Measurements from ENCODE around the gene HEXD.
A peak's percentile ranks its signal among the peaks of the same experiment; 100 is the strongest.
"Not testable (repeated sequence)": the region's sequence is repeated elsewhere in the genome, so short reads cannot be mapped to it uniquely, and the experiment has no call there.

The HEXD gene

DNA sequence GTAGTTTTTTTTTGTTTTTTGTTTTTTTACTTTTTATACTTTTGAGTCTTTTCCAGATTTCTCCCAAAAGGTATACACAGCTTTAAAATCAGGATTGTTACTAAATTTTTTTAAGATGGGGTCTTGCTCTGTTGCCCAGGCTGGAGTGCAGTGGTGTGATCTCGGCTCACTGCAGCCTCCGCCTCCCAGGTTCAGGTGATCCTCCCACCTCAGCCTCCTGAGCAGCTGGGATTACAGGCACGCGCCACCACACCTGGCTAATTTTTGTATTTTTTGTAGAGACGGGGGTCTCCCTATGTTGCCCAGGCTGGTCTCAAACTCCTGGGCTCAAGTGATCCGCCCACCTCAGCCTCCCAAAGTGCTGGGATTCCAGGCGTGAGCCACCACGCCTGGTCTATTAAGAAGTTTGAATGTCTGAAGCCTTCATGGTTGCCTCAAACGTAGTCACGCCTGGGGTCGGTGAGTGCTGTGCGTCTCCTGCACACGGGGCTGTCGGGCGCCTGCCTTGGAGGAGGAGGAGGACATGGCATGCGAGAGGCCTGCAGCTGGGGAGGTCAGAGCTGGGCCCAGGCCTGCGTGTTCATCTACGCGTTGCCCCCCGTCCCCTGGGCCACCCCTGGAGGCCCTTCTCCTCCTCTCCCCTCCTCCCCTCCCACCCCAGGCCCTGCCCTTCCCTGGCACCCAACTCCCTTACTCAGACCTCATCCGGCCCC lies 35.8 kb upstream of the HEXD start:
- not testable (repeated sequence) for DNase-seq (ENCODE audit: insufficient read length, low spot score); FAIRE-seq

DNA sequence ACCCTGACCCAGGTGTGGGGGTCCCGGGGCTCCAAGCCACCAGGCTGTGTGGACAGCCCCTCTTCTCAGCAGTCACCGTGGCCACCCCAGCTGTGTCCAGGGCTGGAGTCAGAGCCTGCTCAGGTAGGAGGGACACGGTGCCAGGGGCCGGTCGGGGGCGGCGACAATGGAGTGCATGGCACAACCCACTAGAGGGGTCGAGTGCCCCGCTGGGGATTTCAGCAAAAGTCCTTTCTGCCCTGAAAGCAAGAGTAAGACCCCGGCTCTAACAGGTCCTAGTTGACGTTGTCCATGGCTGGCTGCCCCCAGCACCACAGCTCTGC lies 35.3 kb upstream of the HEXD start:
- FAIRE-seq (no peak), DNase-seq (ENCODE audit: insufficient read length, low spot score) (no peak)

DNA sequence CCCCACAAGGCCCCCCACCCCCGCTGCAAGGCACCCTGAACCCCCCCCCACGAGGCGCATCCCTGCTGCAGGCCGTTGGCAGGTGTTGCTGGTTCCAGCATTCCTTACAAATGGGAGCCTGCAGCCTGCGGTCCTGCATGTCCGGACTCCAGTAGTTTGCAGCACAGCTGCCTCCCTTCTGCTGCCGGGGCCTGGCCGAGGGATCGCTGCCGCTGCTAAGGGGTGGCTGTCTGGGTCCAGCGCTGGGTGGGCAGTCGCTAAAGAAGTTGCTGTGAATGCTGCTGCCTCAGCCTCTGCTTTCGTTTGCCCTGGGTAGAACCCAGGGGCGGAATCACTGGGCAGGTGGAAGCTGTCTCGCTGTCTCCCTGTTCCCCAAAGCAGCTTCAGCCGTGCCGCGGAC lies 34.7 kb upstream of the HEXD start:
- FAIRE-seq, result no peak
- DNase-seq (ENCODE audit: insufficient read length, low spot score), result no peak

DNA sequence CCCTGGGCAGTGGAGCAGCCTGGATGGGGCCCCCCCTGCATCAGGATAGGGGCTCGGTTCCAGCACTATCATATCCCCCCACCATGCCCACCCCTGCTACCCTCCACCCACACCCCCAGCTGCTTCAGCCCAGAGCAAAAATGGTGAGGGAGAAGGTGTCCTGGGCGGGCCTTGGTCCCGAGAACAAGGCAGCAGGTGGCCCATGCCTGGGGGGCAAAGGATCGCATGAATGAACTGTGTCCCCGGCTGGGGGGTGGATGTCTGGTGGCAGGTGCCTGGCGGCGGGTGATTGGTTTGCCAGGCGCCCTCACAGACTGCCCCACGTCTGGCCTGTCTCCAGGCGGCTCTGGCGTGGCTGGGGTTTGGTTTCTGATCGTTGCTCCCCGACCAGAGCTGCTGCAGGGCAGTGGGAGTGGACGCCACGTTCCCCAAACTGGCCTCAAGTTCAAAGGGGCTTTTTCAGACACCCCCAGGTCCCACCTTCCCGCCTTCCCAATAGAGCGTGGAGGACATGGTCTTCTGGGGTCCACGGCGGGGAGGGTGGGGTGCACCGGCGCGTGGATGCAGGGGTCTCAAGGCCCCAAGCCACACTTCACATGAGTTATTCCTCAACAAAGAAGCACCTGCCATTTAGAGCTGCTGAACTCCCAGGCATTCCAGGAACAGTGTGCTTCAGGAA lies 34.0 kb upstream of the HEXD start:
- FAIRE-seq, result no peak
- DNase-seq (ENCODE audit: insufficient read length, low spot score), result no peak

DNA sequence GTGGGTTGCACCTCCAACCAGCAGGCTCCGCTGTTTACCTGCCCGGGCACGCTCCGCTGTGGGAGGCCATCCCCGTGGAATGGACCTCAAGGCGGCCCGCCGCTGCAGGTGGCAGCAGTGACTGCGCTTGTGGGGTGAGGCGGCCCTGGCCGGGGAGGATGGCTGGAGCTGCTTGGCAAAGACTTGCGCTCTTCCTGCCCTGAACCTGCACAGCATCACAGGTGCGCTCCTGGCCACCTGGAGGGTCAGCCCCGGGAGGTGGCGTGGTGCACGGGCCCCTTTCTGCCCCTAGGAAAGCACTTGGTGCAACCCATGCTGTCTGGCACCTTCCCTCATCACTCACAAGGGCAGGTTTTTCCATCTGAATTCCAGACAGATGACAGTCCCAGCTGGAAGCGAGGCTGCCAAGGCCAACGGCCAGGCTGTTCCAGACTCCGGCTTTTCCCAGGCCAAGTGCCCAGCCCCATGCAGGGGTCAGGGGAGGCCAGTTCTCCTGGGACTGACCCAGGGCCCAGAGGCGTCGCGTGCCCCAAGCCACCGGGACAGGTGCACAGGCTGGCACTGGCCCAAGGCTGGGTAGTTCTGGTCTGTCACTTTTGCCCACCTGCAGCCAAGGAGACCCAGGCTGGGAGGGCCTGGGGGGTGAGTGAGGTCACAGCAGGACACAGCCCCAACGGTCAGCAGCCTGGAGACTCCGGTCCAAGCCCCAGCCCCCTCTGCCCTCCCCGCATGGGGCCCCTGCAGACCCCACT lies 33.2 kb upstream of the HEXD start:
- peak; percentile 59 for DNase-seq (ENCODE audit: insufficient read length, low spot score)

DNA sequence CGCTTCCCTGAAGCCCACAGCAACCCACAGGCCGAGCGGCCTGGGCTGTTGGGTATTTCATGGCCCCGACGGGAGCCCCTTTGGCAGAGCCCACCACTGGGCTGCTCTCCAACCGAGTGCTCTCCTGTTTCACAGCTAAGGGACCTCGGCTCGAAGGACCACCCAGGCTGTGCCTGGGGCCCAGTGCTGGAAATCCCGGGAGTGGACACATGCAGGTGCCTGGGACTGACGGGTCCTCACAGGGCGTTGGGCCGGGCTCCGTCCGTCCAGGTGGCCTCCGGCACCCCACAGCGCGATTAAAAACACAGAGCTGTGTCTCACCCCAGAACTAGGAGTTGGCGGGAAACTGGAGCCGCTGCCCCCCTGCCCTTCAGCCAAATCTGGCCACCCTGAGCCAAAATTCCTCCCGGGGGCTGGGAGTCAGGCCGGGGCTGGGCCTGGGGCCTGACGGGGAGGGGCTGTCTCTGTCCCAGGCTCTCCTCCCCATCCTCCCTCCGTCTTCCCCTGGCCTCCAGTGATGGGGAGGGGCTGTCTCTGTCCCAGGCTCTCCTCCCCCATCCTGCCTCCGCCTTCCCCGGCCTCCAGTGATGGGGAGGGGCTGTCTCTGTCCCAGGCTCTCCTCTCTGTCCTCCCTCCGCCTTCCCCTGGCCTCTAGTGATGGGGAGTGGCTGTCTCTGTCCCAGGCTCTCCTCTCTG lies 32.4 kb upstream of the HEXD start:
- DNase-seq (ENCODE audit: insufficient read length, low spot score) (no peak), FAIRE-seq (no peak)

More for the DNA sequence above, 33.2 kb upstream of the HEXD start:
- FAIRE-seq, result no peak

DNA sequence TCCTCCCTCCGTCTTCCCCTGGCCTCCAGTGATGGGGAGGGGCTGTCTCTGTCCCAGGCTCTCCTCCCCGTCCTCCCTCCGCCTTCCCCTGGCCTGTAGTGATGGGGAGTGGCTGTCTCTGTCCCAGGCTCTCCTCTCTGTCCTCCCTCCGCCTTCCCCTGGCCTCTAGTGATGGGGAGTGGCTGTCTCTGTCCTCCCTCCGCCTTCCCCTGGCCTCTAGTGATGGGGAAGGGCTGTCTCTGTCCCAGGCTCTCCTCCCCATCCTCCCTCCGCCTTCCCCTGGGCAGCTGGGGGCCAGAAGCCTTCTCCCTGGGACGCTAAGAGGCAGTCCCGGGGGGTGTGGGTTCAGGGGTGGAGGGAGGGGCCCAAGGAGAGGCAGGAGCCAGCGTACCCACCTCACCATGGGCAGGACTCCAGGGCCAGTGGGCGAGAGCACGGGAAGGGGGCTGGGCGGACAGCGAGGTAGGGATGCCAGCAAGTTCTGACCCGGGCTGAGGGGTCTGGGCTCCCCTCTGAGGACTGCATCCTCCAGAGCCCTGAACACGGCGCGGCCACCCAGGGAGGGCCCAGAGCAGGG lies 31.8 kb upstream of the HEXD start:
- FAIRE-seq, result no peak
- DNase-seq (ENCODE audit: insufficient read length, low spot score), result no peak

DNA sequence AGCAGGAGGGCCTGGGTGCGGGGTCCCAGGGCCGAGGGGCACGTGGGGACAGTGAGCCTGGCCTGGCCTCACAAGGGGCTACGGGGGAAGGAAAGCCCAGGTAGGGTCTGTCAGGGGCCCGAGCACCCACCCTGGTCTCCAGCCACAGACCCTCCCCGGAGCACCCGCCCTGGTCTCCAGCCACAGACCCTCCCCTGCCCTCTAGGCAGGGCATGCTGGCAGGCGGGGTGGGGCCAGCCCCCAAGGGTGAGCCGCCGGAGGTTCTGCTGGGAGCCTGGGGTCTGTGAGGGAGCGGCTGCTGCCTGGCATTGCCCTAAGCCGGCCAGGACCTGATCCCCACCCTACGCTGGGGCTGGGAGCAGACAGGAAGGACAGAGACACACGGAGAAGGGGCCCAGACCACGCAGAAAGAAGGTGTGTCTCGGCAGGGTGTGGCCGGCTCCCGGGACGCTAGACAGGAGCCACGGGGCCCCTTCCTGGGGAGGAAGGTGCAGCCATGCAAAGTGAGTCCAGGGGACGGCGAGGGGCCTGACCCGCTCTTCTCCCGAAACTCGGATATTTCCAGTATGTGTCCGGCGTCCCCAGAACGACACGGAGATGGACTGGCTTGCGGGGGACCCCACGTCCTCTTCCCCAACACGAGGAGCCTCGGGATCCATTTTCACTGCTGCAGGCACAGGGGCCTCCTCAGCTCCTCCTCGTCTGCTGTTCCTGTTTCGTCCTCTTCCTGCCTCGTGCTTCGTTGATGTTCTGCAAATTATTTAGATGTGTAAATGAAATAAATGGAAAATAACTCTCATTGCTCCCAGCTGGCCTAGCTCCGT lies 31.1 kb upstream of the HEXD start:
- no peak for FAIRE-seq

DNA sequence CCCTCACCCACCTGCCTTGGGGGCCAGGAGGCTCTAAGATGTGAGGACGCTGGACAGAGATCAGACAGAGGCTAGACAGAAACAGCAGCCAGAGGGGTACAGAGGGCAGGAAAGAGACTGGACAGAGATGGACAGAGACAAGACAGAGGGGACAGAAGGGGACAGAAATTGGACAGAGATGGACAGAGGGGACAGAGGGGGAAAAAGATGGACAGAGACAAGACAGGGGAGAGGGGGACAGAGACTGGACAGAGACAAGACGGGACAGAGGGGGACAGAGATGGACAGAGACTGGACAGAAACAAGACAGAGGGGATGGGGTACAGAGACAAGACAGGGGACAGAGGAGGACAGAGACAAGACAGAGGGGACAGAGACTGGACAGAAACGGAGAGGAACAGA lies 30.4 kb upstream of the HEXD start:
- FAIRE-seq (no peak), DNase-seq (ENCODE audit: insufficient read length, low spot score) (no peak)

More for the DNA sequence above, 31.1 kb upstream of the HEXD start:
- no peak for DNase-seq (ENCODE audit: insufficient read length, low spot score)

DNA sequence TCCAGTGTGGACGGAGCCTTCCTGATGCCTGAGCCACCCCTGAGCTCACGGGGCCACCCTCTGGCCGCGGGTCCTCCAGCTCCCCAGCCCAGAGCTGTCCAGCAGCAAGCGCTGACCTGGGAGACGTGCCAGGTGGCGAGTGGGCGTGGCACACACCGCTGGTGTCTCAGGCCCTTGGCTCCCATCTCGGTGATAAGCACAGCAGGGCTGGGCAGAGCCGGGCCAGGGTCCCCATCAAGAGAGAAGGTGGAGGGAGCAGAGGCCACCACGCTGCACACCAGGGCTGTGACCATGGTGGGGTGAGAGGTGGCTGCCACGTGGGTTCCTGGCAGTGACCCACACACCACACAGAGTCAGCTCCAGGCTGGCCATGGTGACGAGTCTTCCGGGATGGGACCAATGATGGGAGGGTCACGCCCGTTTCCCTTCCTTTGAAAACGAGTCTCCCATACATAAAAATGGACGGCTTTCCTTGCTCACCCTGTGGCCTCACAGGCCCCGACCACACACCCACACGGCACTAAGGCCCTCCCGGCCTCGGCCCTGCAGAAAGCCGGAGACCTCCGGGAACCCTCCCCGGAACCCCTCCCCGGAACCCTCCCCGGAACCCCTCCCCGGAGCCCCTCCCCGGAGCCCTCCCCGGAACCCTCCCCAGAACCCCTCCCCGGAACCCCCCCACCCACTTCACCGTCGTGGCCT lies 29.8 kb upstream of the HEXD start:
- no peak for DNase-seq (ENCODE audit: insufficient read length, low spot score)
- FAIRE-seq, result no peak

DNA sequence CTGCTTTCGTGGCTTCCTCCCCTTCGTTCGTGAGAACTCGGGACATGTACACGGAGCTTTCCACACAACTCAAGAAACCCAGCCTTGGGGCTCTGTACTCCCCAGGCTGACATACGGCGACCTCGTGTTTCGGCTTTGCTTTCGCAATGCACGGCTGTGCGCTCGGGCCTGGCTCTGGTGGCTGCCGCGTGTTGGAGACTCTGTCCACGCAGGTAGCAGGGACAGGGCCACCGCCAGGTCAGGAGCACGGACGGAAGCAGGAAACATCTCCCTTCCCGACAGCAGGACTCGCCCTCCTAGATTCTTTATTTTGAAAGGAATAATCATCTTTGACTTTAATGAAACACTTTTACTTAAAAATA lies 29.2 kb upstream of the HEXD start:
- no peak for FAIRE-seq

DNA sequence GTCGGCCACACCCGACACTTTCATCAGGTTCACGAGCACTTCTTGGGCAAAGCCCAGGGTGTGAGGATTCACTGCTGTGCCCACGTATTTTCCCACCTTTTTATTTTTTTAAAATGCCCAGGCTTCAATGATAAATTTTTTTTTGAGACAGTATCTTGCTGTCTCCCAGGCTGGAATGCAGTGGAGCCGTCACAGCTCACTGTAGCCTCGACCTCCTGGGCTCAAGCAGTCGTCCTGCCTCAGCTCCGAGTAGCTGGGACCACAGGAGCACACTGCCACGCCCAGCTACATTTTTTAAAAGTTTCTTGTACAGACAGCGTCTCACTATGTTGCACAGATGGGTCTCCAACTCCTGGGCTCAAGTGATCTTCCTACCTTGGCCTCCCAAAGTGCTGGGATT lies 28.8 kb upstream of the HEXD start:
- DNase-seq (ENCODE audit: insufficient read length, low spot score), result no peak
- FAIRE-seq, result no peak

More for the DNA sequence above, 29.2 kb upstream of the HEXD start:
- no peak for DNase-seq (ENCODE audit: insufficient read length, low spot score)

DNA sequence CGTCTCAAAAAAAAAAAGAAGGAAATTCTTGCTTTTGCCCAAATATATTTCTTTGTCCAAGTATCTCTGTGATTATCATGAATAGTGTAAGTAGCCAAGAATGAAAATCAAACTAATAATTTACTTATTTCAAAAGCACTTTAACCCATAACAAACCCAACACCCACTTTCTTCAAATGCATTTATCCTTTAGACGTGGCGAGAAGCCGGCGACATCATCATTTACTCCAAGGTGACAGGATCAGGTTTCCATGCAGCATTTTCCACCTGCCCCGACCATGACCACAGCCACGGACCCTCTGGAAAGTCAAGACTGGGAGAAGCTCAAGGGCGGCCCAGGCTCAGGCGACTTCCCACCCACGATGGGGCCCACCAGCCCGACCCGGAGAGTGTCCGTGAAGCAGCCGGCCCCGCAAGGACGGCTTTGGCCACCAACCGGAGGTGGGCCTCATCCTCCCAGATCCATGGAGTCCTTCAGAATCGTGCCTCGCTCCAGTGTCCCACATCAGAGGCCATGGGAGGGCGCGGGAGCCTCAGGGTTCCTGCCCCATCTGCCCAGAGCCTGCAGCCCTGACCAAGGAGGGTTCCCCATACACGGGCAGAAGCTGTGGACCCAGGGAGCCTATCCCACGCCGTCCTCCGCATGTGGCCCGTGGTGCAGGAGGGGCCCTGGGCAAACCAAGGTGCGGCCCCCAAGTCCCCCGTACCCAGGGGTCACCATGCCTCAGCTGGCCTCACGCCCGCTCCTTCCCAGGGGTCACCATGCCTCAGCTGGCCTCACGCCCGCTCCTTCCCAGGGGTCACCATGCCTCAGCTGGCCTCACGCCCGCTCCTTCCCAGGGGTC lies 27.9 kb upstream of the HEXD start:
- no peak for FAIRE-seq
- no peak for DNase-seq (ENCODE audit: insufficient read length, low spot score)

DNA sequence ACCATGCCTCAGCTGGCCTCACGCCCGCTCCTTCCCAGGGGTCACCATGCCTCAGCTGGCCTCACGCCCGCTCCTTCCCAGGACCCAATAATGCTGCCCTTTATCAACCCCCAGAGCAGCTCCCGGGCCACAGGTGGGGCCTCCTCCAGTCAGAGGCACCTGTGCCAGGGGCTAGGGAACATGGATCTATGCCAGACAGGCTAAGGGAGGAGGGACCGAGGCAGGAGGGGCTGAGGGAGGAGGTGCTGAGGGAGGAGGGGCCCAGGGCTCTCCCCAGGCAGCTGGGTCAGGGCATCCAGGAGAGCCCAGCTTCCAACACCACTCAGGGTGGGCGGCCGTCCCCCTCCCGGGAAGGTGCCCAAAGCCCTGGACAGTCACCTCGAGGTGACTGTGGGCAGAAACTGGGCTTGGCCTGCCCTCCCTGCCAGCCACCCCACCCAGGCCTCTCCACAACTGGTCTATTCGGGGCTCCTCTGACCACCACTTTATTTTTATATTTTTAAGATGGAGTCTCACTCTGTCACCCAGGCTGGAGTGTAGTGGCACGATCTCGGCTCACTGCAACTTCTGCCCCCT lies 27.2 kb upstream of the HEXD start:
- FAIRE-seq, result no peak

DNA sequence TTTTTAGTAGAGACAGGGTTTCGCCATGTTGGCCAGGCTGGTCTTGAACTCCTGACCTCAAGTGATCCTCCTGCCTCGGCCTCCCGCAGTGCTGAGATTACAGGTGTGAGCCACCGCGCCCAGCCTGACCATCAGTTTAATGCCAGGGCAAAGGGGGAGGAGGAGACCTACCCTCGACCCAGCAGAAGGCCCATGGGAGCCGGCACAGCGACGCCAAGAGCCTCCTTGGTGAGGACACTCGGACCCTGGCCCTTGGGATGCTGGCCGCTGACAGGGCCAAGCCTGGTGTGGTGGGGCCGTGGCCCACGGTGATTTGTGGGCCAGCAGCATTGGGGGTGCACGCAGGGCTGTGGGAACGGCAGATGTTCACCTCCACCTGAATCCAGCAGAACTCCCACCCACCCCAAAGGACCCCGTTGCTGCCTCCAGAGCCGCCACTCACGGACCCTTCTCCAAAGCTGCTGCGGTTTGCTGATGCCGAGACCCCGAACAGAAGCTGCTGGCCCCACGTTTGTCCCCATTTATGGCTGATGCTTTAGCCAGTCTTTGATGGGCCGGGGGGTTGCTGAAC lies 26.6 kb upstream of the HEXD start:
- DNase-seq (ENCODE audit: insufficient read length, low spot score), result no peak
- no peak for FAIRE-seq

More for the DNA sequence above, 27.2 kb upstream of the HEXD start:
- DNase-seq (ENCODE audit: insufficient read length, low spot score), result no peak

DNA sequence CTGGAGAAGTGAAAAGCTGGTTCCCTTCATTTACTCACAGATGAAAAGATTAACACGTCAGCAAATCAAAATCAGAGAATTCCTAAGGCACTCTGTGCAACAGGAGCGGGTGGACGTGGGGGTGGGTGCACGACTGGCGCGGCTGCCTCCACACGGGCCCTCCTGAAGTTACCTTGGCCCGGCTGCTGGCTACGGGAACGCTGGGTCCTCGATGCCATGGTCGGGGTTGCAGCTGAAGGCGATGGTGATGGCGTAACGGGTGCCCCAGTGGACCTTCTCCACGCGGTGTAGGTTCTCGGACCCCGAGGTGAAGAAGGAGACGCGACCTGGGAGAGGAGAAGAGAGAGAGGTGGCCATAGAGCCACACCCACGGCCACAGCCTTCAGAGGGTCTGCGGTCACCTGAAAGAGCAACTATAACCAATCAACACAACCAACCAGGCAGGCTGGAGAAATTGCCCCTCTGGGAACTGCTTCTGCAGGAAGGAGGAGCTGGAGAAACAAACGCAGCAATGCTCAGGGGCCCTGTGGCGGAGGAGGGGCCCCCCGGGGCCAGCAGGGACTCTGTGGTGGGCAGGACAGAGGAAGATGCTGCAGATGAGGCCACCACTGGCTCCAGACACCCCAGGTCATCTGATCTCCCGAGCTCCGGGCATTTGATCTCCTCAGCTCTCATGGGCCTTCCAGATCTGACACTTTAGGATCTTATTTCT lies 25.8 kb upstream of the HEXD start:
- FAIRE-seq (no peak), DNase-seq (ENCODE audit: insufficient read length, low spot score) (no peak)

DNA sequence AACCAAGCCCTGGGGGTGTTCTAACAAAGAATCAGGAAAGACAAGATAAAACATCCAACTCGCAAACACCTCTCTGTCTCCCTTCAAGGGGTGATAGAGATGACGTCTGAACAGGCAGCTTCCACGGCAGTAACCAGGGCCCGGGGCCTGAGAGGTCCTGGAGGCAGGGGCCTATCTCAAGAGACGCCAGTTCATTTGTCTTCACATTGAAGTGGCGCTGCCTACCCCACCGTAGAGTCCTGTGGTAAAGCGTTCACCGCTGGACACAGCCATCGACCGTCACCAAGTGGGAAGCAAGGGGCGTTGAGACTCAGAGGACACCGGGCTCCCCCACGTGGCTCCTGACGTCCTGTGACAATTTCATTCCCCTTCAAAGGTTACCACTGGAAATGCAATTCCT lies 25.2 kb upstream of the HEXD start:
- FAIRE-seq (no peak), DNase-seq (ENCODE audit: insufficient read length, low spot score) (no peak)

All from HTR-8/SVneo (cell line).